GM19351 (cell line): ENCODE results near the gene SAYSD1.
"Not testable (repeated sequence)": the region's sequence is repeated elsewhere in the genome, so short reads cannot be mapped to it uniquely, and the experiment has no call there.

Experiments
- ATAC-seq: cut with Tn5 transposase; IDR thresholded peaks from one replicate; pipeline ENCODE4 v1.9.1; 2021; ENCODE audit warnings: mild to moderate bottlenecking, moderate library complexity; ENCODE audit not compliant: unreplicated experiment

The SAYSD1 gene, protein sequence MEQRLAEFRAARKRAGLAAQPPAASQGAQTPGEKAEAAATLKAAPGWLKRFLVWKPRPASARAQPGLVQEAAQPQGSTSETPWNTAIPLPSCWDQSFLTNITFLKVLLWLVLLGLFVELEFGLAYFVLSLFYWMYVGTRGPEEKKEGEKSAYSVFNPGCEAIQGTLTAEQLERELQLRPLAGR

GRCh38 chr6:39114704-39115599 is at the start of gene SAYSD1:
Gene SAYSD1 (minus strand): TSS chr6:39115186. CDS start chr6:39115089, 97 bp downstream.
- ATAC-seq: peak; percentile 89

DNA sequence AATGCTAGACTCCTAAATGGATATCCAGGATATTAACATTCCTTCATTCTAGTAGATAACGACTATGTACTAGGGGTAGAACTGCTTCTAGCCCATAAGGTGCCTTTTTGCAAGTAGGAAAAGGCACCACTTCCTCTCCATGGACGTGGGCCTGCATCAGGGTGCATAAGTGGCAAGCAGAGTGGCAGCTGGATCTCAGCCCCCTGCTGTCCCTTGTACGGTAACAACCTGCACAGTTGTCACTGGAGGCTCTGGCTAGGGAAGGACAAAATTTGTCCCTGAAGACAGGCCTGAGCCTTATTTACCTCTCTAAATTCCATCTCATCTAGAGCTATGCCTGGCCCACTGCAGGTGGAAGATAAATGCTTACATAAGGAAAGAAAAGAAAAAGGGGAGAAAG is 42.5 kb upstream of the SAYSD1 start:
- ATAC-seq: no peak

GRCh38 chr6:39156801-39157200 is 41.8 kb upstream of the SAYSD1 start:
- ATAC-seq: no peak

DNA sequence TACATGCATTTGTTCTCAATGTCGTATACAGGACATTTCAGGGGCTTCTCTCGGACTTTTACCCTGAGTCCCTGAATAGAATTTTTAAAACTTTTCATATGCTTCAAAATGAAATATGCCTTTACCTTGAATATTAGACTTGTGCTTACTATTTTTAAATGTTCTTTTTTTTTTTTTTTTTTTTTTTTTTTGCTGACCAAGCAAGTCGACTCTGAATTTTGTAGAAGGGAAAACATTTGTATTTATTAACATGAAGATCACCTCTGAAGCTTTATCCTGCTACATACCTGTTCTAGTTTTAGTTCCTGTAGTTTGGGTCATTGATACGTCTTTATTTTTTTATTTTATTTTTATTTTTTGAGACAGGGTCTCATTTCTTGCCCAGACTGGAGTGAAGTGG is 39.7 kb upstream of the SAYSD1 start:
- no peak for ATAC-seq

DNA sequence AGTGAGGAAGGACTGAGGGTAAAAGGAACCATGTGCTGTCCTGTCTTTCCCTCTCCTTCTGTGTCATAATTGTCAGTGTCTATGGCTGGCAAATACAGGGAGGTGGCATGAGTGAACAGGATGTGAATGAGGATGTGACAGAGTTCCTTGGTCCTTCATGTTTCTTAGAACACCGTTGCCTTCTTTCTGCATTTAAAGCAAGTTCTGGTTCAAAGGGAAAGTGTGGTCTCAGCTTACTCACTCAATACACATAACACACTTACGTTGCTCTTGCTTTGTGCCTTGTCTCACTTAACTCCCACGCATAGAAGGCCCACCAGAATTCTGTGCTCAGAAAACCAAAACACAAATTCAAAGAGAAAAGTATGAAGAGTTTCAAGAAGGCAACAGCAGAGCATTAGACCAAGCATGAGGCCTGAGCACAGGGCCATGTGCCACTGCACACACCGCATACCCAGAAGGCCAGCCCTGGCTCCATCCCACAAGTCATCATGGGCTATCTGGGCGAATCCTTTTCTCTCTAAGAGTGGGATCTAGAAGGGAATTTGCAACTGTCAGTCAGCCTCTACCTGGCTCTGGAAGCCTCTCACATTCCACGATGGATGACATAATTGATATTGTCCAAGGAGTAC is 38.9 kb upstream of the SAYSD1 start:
- no peak for ATAC-seq

DNA sequence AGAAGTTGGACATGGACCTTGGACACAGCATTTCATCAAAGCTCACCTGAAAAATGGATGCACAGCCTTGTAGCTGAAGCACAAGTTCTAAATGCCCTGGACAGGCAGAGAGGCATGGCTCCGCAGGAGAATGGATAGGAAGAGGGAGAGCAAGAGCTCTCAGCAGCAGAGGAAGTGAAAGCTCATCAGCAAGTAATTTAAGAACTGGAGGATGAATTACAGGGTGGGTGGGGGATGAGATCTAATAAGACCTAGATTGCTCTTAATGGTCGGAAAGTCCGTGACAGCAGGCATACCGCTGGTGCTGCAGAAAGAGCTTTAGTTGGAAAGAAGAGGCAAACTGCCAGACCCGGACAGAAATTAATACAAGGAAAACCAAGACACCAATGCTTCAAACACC is 37.3 kb upstream of the SAYSD1 start:
- ATAC-seq: no peak

GRCh38 chr6:39151211-39151610 is 36.2 kb upstream of the SAYSD1 start:
- ATAC-seq: no peak

GRCh38 chr6:39144481-39145173 is 29.6 kb upstream of the SAYSD1 start:
- no peak for ATAC-seq

GRCh38 chr6:39143238-39143930 is 28.4 kb upstream of the SAYSD1 start:
- ATAC-seq: no peak

DNA sequence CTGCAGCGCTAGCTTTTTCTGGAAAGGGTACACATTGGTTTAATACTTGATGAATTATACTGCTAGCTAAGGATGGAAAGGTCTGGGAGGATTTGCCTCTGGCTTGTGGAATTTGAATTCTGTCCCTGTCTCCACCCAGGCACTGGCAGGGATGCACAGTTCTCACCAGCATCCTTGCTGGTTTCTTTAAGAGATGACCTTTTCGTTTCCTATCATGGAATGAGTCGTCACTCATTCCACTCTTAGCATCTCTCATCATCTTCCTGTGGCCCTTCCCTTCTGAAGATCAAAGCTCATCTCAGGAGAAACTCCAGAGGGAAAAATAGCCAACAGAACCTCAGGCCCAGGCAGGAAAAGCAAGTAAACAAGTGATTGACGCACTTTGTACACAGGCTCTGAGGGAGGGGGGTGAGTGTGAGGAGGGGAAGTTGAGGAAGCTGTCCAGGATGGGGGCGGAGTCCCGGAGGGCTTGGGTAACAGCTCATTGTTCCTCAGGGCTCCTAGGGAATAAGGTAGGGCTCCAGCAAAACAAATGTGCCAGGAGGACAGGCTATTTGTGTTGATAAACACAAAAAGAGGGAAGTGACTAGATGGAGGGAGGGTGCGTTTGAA is 25.7 kb upstream of the SAYSD1 start:
- no peak for ATAC-seq

- no peak for ATAC-seq
These were observed 22.3 kb upstream of the SAYSD1 start for GRCh38 chr6:39137245-39137644.

GRCh38 chr6:39136207-39136606 is 21.2 kb upstream of the SAYSD1 start:
- not testable (repeated sequence) for ATAC-seq

GRCh38 chr6:39134761-39135160 is 19.8 kb upstream of the SAYSD1 start:
- ATAC-seq: not testable (repeated sequence)

DNA sequence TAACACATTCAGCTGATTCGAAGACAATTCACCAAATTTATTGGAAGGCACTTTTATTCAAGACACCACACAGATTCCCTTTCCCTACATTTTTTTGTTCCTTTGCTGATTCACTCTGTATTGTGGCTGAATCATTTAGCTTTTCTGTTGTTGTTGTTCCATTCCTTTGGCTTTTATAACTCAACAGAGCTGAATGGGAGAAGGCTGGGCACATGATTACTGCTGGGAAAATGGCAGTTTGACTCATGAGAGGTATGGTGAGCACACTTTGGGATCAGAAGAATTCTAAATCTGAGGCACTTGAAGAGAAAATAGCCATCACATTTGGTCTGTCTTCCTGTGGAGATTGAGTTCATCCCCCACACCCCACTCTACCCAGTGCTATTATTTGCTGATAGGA is 15.7 kb upstream of the SAYSD1 start:
- ATAC-seq: no peak

- no peak for ATAC-seq
These were observed 13.8 kb upstream of the SAYSD1 start for GRCh38 chr6:39128832-39129231.

DNA sequence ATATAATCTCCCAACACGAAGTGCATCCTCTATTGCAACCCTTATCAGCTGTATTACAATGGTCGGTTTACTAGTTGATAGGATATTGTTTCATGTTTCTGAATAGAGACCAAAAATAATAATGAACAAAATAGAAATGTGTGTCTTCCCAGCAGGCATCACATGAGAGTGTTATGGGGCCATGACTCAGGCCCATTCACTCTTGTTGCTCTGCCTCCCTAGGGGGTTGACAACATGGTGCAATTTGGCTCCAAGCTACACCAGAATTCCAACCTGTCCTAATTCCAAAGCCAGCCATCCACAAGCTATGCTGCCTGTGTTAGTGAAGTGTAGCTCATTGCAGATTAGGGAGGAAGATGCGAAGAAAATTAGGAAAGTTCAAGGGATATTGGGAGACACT is 13.1 kb upstream of the SAYSD1 start:
- no peak for ATAC-seq

DNA sequence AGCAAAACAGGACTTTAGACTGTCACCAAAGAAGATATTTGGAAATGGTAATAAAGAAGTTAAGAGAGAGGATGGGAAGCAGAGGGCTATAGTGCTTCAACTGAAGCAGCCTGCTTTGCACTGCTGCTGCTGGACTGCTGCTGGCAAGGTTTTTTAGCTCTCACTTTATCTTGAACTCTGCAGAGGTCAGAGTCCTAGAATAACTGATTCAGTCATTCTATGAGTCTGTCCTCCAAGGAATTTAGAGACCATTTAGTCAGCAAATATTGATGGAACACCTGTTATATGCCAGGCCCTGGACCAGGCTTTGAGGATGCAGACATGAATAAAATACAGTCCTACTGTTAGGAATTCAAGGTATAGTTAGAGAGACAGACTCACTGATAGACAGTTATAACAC is 9.1 kb upstream of the SAYSD1 start:
- no peak for ATAC-seq

- no peak for ATAC-seq
These were observed 3.9 kb upstream of the SAYSD1 start for GRCh38 chr6:39118921-39119320.

DNA sequence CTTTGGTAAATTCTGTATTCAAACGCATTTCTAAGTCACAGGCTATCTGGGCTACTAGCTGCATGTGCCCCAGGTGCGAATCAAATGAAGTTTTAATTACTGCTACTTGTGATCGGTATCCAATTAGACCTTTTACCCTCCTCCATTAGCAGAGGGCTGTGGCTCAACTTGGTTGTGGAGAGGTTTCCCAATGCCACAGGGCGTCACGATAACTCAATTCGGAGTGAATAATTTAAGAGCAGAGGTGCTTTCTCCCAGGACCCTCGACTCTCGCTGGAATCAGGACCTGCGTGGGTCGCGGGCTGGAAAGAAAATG is 640 bp downstream of the SAYSD1 start:
- ATAC-seq: peak; percentile 3

DNA sequence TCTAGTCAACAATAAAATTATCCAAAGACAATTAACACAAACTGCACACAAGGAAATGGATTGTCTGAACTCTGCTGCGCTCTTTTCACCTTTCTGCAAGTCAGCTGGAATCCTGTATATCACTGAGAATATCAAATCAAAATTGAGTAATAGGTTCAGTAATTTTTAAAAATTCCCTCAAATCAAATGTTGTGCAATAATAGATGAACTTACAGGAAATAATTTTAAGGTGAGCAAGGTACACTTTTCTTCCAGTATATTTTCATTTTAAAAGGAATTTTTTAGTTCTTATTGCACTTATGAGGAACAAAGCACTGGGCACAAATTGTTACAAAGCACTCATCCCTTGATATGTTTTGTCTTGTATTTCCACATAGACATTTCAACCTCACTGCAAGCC is 1.2 kb downstream of the SAYSD1 start:
- no peak for ATAC-seq

- ATAC-seq: no peak
These were observed 3.7 kb downstream of the SAYSD1 start for GRCh38 chr6:39111280-39111679.
